GM12873 (cell line): ENCODE measurements around the gene NECTIN2.

Experiments
- TF ChIP-seq, protein P1 (sequence below): IDR thresholded peaks from 2 replicates; pipeline ENCODE4 v1.5.1; 2012; ENCODE audit warnings: low read depth, mild to moderate bottlenecking, moderate library complexity, low read length, control low read depth; ENCODE audit not compliant: insufficient read depth; ENCODE audit errors: missing control alignments

The NECTIN2 gene

GRCh38 chr19:44865196-44865767 is 19.2 kb downstream of the NECTIN2 start:
- TF ChIP-seq, protein P1, sequence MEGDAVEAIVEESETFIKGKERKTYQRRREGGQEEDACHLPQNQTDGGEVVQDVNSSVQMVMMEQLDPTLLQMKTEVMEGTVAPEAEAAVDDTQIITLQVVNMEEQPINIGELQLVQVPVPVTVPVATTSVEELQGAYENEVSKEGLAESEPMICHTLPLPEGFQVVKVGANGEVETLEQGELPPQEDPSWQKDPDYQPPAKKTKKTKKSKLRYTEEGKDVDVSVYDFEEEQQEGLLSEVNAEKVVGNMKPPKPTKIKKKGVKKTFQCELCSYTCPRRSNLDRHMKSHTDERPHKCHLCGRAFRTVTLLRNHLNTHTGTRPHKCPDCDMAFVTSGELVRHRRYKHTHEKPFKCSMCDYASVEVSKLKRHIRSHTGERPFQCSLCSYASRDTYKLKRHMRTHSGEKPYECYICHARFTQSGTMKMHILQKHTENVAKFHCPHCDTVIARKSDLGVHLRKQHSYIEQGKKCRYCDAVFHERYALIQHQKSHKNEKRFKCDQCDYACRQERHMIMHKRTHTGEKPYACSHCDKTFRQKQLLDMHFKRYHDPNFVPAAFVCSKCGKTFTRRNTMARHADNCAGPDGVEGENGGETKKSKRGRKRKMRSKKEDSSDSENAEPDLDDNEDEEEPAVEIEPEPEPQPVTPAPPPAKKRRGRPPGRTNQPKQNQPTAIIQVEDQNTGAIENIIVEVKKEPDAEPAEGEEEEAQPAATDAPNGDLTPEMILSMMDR: no peak

DNA sequence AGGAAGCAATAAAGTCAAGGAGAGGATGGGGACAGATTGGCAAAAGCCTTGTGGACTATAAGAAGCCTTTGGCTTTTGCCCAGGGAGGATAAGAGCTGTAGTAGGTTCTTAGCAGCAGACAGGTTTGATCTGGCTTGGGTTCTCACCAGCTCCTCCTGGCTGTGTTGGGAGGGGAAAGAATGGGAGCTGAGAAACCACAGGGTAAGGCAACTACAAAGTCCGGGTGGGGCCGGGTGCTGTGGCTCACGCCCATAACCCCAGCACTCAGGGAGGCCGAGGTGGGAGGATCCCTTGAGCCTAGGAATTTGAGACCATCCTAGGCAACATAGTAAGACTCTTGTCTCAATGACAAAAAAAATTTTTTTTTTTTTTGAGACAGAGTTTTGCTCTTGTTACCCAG is 20.6 kb downstream of the NECTIN2 start:
- TF ChIP-seq, protein P1: no peak

DNA sequence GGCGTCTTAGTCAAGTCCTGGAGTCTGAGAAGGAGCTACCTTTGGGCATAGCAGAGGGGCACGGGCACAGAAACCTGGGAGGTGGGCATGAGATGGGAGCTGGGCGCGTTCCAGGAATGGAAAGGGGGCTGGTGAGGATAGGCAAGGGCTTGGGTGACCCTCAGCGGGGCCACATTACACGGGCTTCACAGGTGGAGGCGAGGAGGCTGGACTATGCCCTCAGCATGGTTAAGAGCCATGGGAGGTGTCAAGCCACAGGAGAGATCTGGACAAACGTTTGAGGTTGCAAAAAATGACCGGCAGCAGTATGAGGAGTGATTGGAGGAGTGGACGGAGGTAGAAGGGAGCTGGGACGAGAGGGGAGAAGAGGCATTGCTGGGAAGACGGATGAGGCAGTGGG is 21.5 kb downstream of the NECTIN2 start:
- TF ChIP-seq, protein P1: no peak

- TF ChIP-seq, protein P1: no peak
Observed at GRCh38 chr19:44869733-44870470, 23.8 kb downstream of the NECTIN2 start.

- TF ChIP-seq, protein P1: no peak
Observed at GRCh38 chr19:44871809-44872208, 25.7 kb downstream of the NECTIN2 start.

GRCh38 chr19:44872661-44873060 is 26.6 kb downstream of the NECTIN2 start:
- TF ChIP-seq, protein P1: no peak

- TF ChIP-seq, protein P1: no peak
Observed at GRCh38 chr19:44874317-44874716, 28.2 kb downstream of the NECTIN2 start.
